22Rv1 (cell line): Measurements from ENCODE around the gene KRTAP12-3.

ENCODE experiments used
- ZFX ChIP-seq: fragments of 450-650 bp; IDR thresholded peaks from 2 replicates; pipeline ENCODE4 v1.6.1; 2017; ENCODE audit warnings: antibody characterized with exemption, borderline replicate concordance
- TF ChIP-seq, protein P1 (sequence below): fragments of 450-650 bp; IDR thresholded peaks from 2 replicates; pipeline ENCODE4 v1.5.1; 2017; ENCODE audit warnings: mild to moderate bottlenecking

DNA sequence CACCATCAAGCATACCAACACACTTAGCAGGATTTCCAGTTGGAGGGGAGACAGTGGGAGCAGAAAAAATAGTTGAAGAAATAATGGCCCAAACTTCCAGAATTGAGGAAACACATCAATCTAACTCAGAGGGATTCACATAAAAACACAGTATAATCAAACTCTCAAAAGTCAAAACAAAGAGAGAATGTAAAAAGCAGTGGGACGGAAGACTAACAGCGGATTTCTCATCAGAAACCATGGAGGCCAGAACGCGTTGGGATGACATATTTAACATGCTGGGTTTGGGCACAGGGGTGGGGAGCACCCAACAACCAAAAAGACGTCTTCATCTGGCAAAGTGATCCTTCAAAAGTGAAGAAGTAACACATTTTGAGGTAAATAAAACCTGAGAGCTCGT lies 37.8 kb upstream of the KRTAP12-3 start:
- TF ChIP-seq, protein P1, sequence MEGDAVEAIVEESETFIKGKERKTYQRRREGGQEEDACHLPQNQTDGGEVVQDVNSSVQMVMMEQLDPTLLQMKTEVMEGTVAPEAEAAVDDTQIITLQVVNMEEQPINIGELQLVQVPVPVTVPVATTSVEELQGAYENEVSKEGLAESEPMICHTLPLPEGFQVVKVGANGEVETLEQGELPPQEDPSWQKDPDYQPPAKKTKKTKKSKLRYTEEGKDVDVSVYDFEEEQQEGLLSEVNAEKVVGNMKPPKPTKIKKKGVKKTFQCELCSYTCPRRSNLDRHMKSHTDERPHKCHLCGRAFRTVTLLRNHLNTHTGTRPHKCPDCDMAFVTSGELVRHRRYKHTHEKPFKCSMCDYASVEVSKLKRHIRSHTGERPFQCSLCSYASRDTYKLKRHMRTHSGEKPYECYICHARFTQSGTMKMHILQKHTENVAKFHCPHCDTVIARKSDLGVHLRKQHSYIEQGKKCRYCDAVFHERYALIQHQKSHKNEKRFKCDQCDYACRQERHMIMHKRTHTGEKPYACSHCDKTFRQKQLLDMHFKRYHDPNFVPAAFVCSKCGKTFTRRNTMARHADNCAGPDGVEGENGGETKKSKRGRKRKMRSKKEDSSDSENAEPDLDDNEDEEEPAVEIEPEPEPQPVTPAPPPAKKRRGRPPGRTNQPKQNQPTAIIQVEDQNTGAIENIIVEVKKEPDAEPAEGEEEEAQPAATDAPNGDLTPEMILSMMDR = no peak
- no peak for TF ChIP-seq ZFX
